Measurements from ENCODE around the gene PRR12.

PRR12 gene

GRCh38 chr19:49564616-49565045 lies 26.4 kb upstream of the PRR12 start:
- no peak for DNase-seq

- no peak for DNase-seq
These were observed 25.7 kb upstream of the PRR12 start for GRCh38 chr19:49565261-49565660.

GRCh38 chr19:49566302-49566701 lies 24.7 kb upstream of the PRR12 start:
- no peak for DNase-seq

- DNase-seq, result no peak
These were observed 23.0 kb upstream of the PRR12 start for GRCh38 chr19:49567861-49568441.

- peak; percentile 67 for DNase-seq
These were observed 20.7 kb upstream of the PRR12 start for GRCh38 chr19:49570138-49570856.

- DNase-seq, result no peak
These were observed 19.8 kb upstream of the PRR12 start for GRCh38 chr19:49570997-49571676.

GRCh38 chr19:49573009-49573408 lies 18.0 kb upstream of the PRR12 start:
- no peak for DNase-seq

GRCh38 chr19:49573425-49573824 lies 17.6 kb upstream of the PRR12 start:
- DNase-seq, result no peak

- DNase-seq, result no peak
These were observed 16.7 kb upstream of the PRR12 start for GRCh38 chr19:49574206-49574755.

GRCh38 chr19:49579193-49579592 lies 11.8 kb upstream of the PRR12 start:
- no peak for DNase-seq

GRCh38 chr19:49579947-49580263 lies 11.1 kb upstream of the PRR12 start:
- no peak for DNase-seq

- peak; percentile 97 for DNase-seq
These were observed 10.5 kb upstream of the PRR12 start, which contains the start of gene NOSIP for GRCh38 chr19:49580264-49581006. Gene NOSIP, minus strand, starts transcription at chr19:49580556. Its CDS starts 19,865 bp downstream, at chr19:49560691.

- DNase-seq, result no peak
These were observed 9.9 kb upstream of the PRR12 start, which contains the start of gene PRRG2 for GRCh38 chr19:49581007-49581508. Gene PRRG2, plus strand, starts transcription at chr19:49581316. Its CDS starts 1,904 bp downstream, at chr19:49583220.

- DNase-seq, result no peak
These were observed 7.7 kb upstream of the PRR12 start for GRCh38 chr19:49583239-49583638.

- no peak for DNase-seq
These were observed 6.0 kb upstream of the PRR12 start for GRCh38 chr19:49585023-49585422.

- no peak for DNase-seq
These were observed 3.8 kb upstream of the PRR12 start for GRCh38 chr19:49587227-49587626.

GRCh38 chr19:49588365-49589122 lies 2.4 kb upstream of the PRR12 start:
- DNase-seq, result no peak

- DNase-seq, result peak; percentile 55
These were observed 1.5 kb upstream of the PRR12 start for GRCh38 chr19:49589502-49589905.

GRCh38 chr19:49590071-49590970 lies 661 bp upstream of the PRR12 start:
- peak; percentile 94 for DNase-seq

GRCh38 chr19:49591731-49592485 lies 926 bp downstream of the PRR12 start:
- peak; percentile 75 for DNase-seq
